GM12878 (cell line): ENCODE measurements around the gene FLT1. TPM values are rescaled to one million over a fixed set of nuclear protein-coding genes. Genes with fewer than 3 reads are reported as not detected.

Experiments
- ATAC-seq: fragments of 200-7000 bp; cut with Tn5 transposase; 3 replicates; pipeline ENCODE4 v1.9.1; 2020; ENCODE audit warnings: mild to moderate bottlenecking, moderate library complexity
- BruUV-seq: library from RNA; stranded (reverse); fragments of 400-500 nt; replicated peaks from 2 replicates; lab custom pipeline; 2021; lab: Mats Ljungman, UMichigan
- CTCF ChIA-PET: fragments of 300-600 bp; sonication (Branson Sonifier 250); formaldehyde crosslinking; extraction: SDS; loops from one replicate; lab custom pipeline; 2021; ENCODE audit warnings: inconsistent platforms; lab: Yijun Ruan, JAX
- POLR2A ChIA-PET: fragments of 350-600 bp; formaldehyde crosslinking; extraction: SDS; loops from one replicate; lab custom pipeline; 2021; ENCODE audit warnings: inconsistent platforms; lab: Charles Lee
- RAD21 ChIA-PET: fragments of 300-600 bp; sonication (Branson Sonifier 250); formaldehyde crosslinking; loops from one replicate; lab custom pipeline; 2023; ENCODE audit warnings: antibody characterized with exemption; ENCODE audit not compliant: unreplicated experiment; lab: Charles Lee
- SMC1A ChIA-PET: fragments of 300-600 bp; sonication (Branson Sonifier 250); formaldehyde crosslinking; loops from one replicate; lab custom pipeline; 2023; ENCODE audit not compliant: unreplicated experiment, uncharacterized antibody; lab: Charles Lee
- DNase-seq: peaks from one replicate; pipeline ENCODE4 v3.0.0-alpha.2; 2011; ENCODE audit warnings: low read depth, low spot score
- FAIRE-seq: peaks from 3 replicates; lab custom pipeline; 2011; peaks lifted over from hg19 to GRCh38; lab: Jason Lieb, UNC
- H2AFZ ChIP-seq: 2 replicates; pipeline ENCODE4 v1.6.0; 2011; ENCODE audit warnings: low read depth, low read length, control low read depth; ENCODE audit not compliant: control insufficient read depth
- H3K27ac ChIP-seq: 2 replicates; pipeline ENCODE4 v1.5.1; 2011; ENCODE audit warnings: control low read depth; ENCODE audit not compliant: control insufficient read depth, insufficient read depth
- H3K27me3 ChIP-seq, 2 experiments: replicated peaks in 1 of 2; 2 replicates each; pipeline versions ENCODE4 v1.6.0 to v1.6.1; 2011; ENCODE audit warnings: low read length in 1 of 2; ENCODE audit not compliant: control insufficient read depth in 2 of 2, insufficient read depth in 2 of 2
- H3K36me3 ChIP-seq, 2 experiments: 2 replicates each; pipeline ENCODE4 v1.5.1; 2011; ENCODE audit warnings: low read length in 1 of 2; ENCODE audit not compliant: control insufficient read depth in 2 of 2, insufficient read depth in 2 of 2
- H3K4me1 ChIP-seq: 2 replicates; pipeline ENCODE4 v1.6.1; 2011; ENCODE audit warnings: mild to moderate bottlenecking, low read length, moderate library complexity, mixed read lengths; ENCODE audit not compliant: control insufficient read depth, insufficient read depth
- H3K4me2 ChIP-seq: 2 replicates; pipeline ENCODE4 v1.6.0; 2011; ENCODE audit warnings: control low read depth; ENCODE audit not compliant: control insufficient read depth, insufficient read depth
- H3K4me3 ChIP-seq: fragments of 200-600 bp; sonication (generic); 2 replicates; pipeline ENCODE4 v1.5.1; 2016
- H3K79me2 ChIP-seq: 2 replicates; pipeline ENCODE4 v1.6.0; 2011; ENCODE audit warnings: low read length; ENCODE audit not compliant: control insufficient read depth, insufficient read depth
- H3K9ac ChIP-seq: 2 replicates; pipeline ENCODE4 v1.8.0; 2011; ENCODE audit warnings: low read length, control low read depth, mixed read lengths; ENCODE audit not compliant: control insufficient read depth, insufficient read depth
- H3K9me3 ChIP-seq: replicated peaks from 3 replicates; pipeline ENCODE4 v1.5.1; 2011; ENCODE audit warnings: mild to moderate bottlenecking, low read length; ENCODE audit not compliant: control insufficient read depth, insufficient read depth
- H4K20me1 ChIP-seq: 2 replicates; pipeline ENCODE4 v1.6.0; 2011; ENCODE audit not compliant: control insufficient read depth, insufficient read depth
- BMI1 ChIP-seq: fragments of 450-650 bp; IDR thresholded peaks from 2 replicates; pipeline ENCODE4 v1.6.1; 2016; ENCODE audit warnings: mild to moderate bottlenecking, moderate library complexity, borderline replicate concordance
- EED ChIP-seq: sonication (generic); IDR thresholded peaks from 2 replicates; pipeline ENCODE4 v1.6.1; 2016; ENCODE audit warnings: antibody characterized with exemption, low read depth
- ESRRA ChIP-seq: IDR thresholded peaks from 2 replicates; pipeline ENCODE4 v1.6.1; 2012; ENCODE audit warnings: mild to moderate bottlenecking, low read length, improper control_type of control experiment
- EZH2 ChIP-seq: IDR thresholded peaks from 2 replicates; pipeline ENCODE4 v1.6.1; 2012; ENCODE audit warnings: low read depth, mild to moderate bottlenecking, control low read depth, inconsistent platforms, low read length, borderline replicate concordance; ENCODE audit not compliant: control insufficient read depth
- HDAC2 ChIP-seq: fragments of 200-600 bp; sonication (generic); IDR thresholded peaks from 2 replicates; pipeline ENCODE4 v1.6.1; 2017
- IKZF2 ChIP-seq, 2 experiments: fragments of 450-650 bp; IDR thresholded peaks; 2 replicates each; pipeline ENCODE4 v1.6.1; 2017; ENCODE audit warnings: mild to moderate bottlenecking in 2 of 2, moderate library complexity in 2 of 2
- IRF3 ChIP-seq: fragments of 450-650 bp; IDR thresholded peaks from 2 replicates; pipeline ENCODE4 v1.6.1; 2014; ENCODE audit warnings: mild to moderate bottlenecking
- MTA2 ChIP-seq: fragments of 450-650 bp; IDR thresholded peaks from 2 replicates; pipeline ENCODE4 v1.6.1; 2016; ENCODE audit warnings: low read depth, mild to moderate bottlenecking, moderate library complexity
- STAT1 ChIP-seq: fragments of 450-650 bp; conservative IDR thresholded peaks from 2 replicates; pipeline ENCODE4 v1.6.1; 2014; ENCODE audit warnings: antibody characterized with exemption, mild to moderate bottlenecking
- USF2 ChIP-seq: IDR thresholded peaks from 2 replicates; pipeline ENCODE4 v1.6.1; 2011; ENCODE audit warnings: low read depth, low read length, improper control_type of control experiment, borderline replicate concordance
- WGBS: methylation state at CpG from one replicate; pipeline ENCODE4 v1.1.6; 2016; ENCODE audit warnings: low lambda C conversion rate; ENCODE audit not compliant: insufficient replicate concordance, insufficient coverage; ENCODE audit errors: missing lambda C conversion rate; 5-methylcytosine and 5-hydroxymethylcytosine counted together
- in situ Hi-C: fragments of 300-500 bp; cut with MboI; formaldehyde crosslinking; loops from 9 replicates; pipeline ENCODE4 v1.14.3; 2018; ENCODE audit warnings: mixed read lengths
- intact Hi-C: fragments of 100-400 bp; cut with micrococcal nuclease; formaldehyde crosslinking; loops from one replicate; pipeline ENCODE4 v1.14.2; 2022; ENCODE audit not compliant: unreplicated experiment
- polyA plus RNA-seq, 11 experiments: library from polyadenylated mRNA; depleted of rRNA in 4 of 11; unstranded in 6 of 11; stranded (reverse) in 5 of 11; fragments of >200 nt; fragmentation: Nextera tagmentation in 4 of 11; fragmentation: Illumina TruSeq in 1 of 11; extraction: Ambion mirVana in 4 of 11; extraction: Trizol in 1 of 11; gene quantifications; 1 replicate in 1 of 11; 2 replicates in 10 of 11; pipeline versions ENCODE4 v1.2.1 to v1.2.3, GENCODE V29; 2011 to 2016; ENCODE audit warnings: inconsistent platforms in 2 of 11, missing spikeins in 2 of 11, low read depth in 1 of 11
- total RNA-seq, 4 experiments: library from RNA; depleted of rRNA in 3 of 4; stranded (reverse); fragments of >200 nt in 3 of 4; fragmentation: Illumina TruSeq in 1 of 4; extraction: Trizol in 1 of 4; gene quantifications; 2 replicates each; pipeline versions ENCODE4 v1.2.1 to v1.2.3, GENCODE V29; 2013 to 2021
- TF ChIP-seq, protein P1 (sequence below): fragments of 450-650 bp; conservative IDR thresholded peaks from 2 replicates; pipeline ENCODE4 v1.6.1; 2017; ENCODE audit warnings: mild to moderate bottlenecking, moderate library complexity
- TF ChIP-seq, protein P2 (sequence below): fragments of 450-650 bp; formaldehyde crosslinking; IDR thresholded peaks from 2 replicates; pipeline ENCODE4 v1.4.0; 2020; ENCODE audit warnings: mild to moderate bottlenecking, moderate library complexity

The FLT1 gene
- total and polyA plus RNA-seq, 10 of the 15 experiments (the other 5 are each of a cell fraction or from before 2014, with no cell fraction given), result 0.55 to 5.6 (median 0.84) TPM

DNA sequence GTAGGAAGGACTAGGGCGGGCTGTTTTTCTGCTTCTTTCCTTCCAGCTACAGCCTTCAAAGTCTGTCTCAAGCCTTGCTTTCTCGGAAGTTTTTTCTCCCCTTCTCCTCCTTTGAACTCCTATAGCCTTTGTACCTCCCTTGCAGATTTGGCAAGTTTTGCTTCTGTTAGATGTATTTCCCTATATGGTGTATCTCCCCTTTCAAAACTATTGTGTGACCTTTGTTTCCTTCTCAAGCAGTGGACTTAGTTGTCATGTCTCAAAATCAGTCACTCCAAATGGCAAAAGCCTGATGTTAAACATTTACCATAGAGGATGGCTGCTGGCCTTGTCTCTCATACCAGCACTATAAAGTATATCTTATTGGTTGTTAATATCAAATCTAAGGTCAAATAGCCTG lies 152.7 kb downstream of the FLT1 start:
- no peaks in the 10 kb centered on the region for H3K36me3 ChIP-seq
- WGBS, result 45% methylated on average over 2 of the region's 2 CpGs
- H3K4me3 ChIP-seq, result no peak overlapping the region
- ChIA-PET SMC1A (no interaction called here), POLR2A (no interaction called here), CTCF (no interaction called here), RAD21 (no interaction called here)
- no peak for ATAC-seq
- H4K20me1 ChIP-seq, result no peaks in the 10 kb centered on the region
- H3K27me3 ChIP-seq, result no peaks in the 10 kb centered on the region
- in situ Hi-C loops (no loop called here), intact Hi-C loops (no loop called here)
- H3K4me2 ChIP-seq, result no peak overlapping the region
- no peak overlapping the region for H3K27ac ChIP-seq
- no peak for FAIRE-seq
- no peaks in the 10 kb centered on the region for H3K4me1 ChIP-seq
- no peak overlapping the region for H3K9ac ChIP-seq
- DNase-seq, result no peak
- H2AFZ ChIP-seq, result no peak overlapping the region
- H3K9me3 ChIP-seq, result no peaks in the 10 kb centered on the region
- no peaks in the 10 kb centered on the region for H3K79me2 ChIP-seq
- TF ChIP-seq BMI1, result no peak
- TF ChIP-seq STAT1, result no peak
- TF ChIP-seq EZH2, result no peak
- TF ChIP-seq, protein P1, sequence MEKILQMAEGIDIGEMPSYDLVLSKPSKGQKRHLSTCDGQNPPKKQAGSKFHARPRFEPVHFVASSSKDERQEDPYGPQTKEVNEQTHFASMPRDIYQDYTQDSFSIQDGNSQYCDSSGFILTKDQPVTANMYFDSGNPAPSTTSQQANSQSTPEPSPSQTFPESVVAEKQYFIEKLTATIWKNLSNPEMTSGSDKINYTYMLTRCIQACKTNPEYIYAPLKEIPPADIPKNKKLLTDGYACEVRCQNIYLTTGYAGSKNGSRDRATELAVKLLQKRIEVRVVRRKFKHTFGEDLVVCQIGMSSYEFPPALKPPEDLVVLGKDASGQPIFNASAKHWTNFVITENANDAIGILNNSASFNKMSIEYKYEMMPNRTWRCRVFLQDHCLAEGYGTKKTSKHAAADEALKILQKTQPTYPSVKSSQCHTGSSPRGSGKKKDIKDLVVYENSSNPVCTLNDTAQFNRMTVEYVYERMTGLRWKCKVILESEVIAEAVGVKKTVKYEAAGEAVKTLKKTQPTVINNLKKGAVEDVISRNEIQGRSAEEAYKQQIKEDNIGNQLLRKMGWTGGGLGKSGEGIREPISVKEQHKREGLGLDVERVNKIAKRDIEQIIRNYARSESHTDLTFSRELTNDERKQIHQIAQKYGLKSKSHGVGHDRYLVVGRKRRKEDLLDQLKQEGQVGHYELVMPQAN, result no peak
- TF ChIP-seq USF2, result no peak
- TF ChIP-seq, protein P2, sequence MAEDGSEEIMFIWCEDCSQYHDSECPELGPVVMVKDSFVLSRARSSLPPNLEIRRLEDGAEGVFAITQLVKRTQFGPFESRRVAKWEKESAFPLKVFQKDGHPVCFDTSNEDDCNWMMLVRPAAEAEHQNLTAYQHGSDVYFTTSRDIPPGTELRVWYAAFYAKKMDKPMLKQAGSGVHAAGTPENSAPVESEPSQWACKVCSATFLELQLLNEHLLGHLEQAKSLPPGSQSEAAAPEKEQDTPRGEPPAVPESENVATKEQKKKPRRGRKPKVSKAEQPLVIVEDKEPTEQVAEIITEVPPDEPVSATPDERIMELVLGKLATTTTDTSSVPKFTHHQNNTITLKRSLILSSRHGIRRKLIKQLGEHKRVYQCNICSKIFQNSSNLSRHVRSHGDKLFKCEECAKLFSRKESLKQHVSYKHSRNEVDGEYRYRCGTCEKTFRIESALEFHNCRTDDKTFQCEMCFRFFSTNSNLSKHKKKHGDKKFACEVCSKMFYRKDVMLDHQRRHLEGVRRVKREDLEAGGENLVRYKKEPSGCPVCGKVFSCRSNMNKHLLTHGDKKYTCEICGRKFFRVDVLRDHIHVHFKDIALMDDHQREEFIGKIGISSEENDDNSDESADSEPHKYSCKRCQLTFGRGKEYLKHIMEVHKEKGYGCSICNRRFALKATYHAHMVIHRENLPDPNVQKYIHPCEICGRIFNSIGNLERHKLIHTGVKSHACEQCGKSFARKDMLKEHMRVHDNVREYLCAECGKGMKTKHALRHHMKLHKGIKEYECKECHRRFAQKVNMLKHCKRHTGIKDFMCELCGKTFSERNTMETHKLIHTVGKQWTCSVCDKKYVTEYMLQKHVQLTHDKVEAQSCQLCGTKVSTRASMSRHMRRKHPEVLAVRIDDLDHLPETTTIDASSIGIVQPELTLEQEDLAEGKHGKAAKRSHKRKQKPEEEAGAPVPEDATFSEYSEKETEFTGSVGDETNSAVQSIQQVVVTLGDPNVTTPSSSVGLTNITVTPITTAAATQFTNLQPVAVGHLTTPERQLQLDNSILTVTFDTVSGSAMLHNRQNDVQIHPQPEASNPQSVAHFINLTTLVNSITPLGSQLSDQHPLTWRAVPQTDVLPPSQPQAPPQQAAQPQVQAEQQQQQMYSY (CRISPR knock-in tag), result no peak
- TF ChIP-seq MTA2, result no peak
- TF ChIP-seq HDAC2, result no peak
- no peak for TF ChIP-seq EED
- no peak for TF ChIP-seq IRF3
- no peak for TF ChIP-seq ESRRA
- no peak for TF ChIP-seq IKZF2 (IDR thresholded peaks at IDR 0.05)
- BruUV-seq, result no TSS peak
